Measurements from ENCODE around the gene CCDC81. TPM values are rescaled to one million over a fixed set of nuclear protein-coding genes. Genes with fewer than 3 reads are reported as not detected.

The CCDC81 gene
- total RNA-seq, 1 experiment from 2014 or later = 0.11 TPM

- Histone ChIP-seq H2AFZ (ENCODE audit: low read length) (no peak overlapping the region), H3K9me3 (ENCODE audit: low read length) (no peaks in the 10 kb centered on the region), H3K27me3 (ENCODE audit: low read length) (no peaks in the 10 kb centered on the region), H3K36me3 (ENCODE audit: low read depth, low read length) (no peaks in the 10 kb centered on the region), H3K4me1 (ENCODE audit: insufficient read depth, low read length) (no peaks in the 10 kb centered on the region), H3K4me2 (ENCODE audit: low read length) (no peak overlapping the region), H3K9me2 (replicated peaks; ENCODE audit: low read length) (no peaks in the 10 kb centered on the region), H4K20me1 (ENCODE audit: low read length) (no peaks in the 10 kb centered on the region), H3K27ac (ENCODE audit: low read length) (no peak overlapping the region), H3F3A (ENCODE audit: low read length, unreplicated experiment) (no peaks in the 10 kb centered on the region), H3K4me3 (ENCODE audit: low read length) (no peak overlapping the region), H3K79me2 (ENCODE audit: low read length) (no peaks in the 10 kb centered on the region), H3K9ac (ENCODE audit: low read length) (no peak overlapping the region)
- intact Hi-C loops (cut with micrococcal nuclease) = no loop called here
- DNase-seq = no peak
- no TSS peak for BruUV-seq (replicated peaks)
- ChIA-PET CTCF (no interaction called here), POLR2A (ENCODE audit: unreplicated experiment) (no interaction called here)
- TF ChIP-seq EZH2 (IDR thresholded peaks at IDR 0.05; ENCODE audit: low read length, unreplicated experiment) (no peak), EZH2phosphoT487 (IDR thresholded peaks at IDR 0.05; ENCODE audit: borderline replicate concordance, low read length) (no peak)
- ATAC-seq = no peak
These were observed 13.5 kb downstream of the CCDC81 start for GRCh38 chr11:86388198-86388597.

DNA sequence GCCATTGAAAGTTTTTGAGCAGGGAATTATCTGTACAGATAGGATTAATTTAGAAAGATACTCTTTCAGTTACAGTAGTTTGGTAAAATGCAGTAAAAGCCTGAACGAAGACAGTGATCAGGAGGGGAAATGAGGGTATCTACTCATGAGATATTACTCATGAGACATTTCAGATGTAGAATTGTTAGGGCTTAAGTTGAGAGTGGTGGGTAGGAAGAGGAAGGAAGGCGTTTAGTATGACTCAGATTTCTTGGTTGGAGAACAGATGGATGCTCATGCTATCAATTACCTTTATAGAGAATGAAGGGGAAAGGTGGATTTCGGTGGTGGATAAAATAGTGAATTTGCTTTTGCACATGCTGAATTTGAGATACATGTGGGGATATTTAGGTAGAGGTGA, 15.8 kb downstream of the CCDC81 start:
- no peak for DNase-seq

GRCh38 chr11:86395061-86395551, 20.4 kb downstream of the CCDC81 start:
- POLR2A ChIA-PET (ENCODE audit: unreplicated experiment) = no interaction called here
- CTCF ChIA-PET = no interaction called here
- H2AFZ ChIP-seq (ENCODE audit: low read length) = no peak overlapping the region
- no peaks in the 10 kb centered on the region for H3K36me3 ChIP-seq (ENCODE audit: low read depth, low read length)
- H4K20me1 ChIP-seq (ENCODE audit: low read length) = no peaks in the 10 kb centered on the region
- no peak overlapping the region for H3K9ac ChIP-seq (ENCODE audit: low read length)
- H3K4me3 ChIP-seq (ENCODE audit: low read length) = no peak overlapping the region
- no peak overlapping the region for H3K4me2 ChIP-seq (ENCODE audit: low read length)
- no peaks in the 10 kb centered on the region for H3K27me3 ChIP-seq (ENCODE audit: low read length)
- H3K27ac ChIP-seq (ENCODE audit: low read length) = no peak overlapping the region
- no peaks in the 10 kb centered on the region for H3K9me2 ChIP-seq (replicated peaks; ENCODE audit: low read length)
- no peaks in the 10 kb centered on the region for H3K4me1 ChIP-seq (ENCODE audit: insufficient read depth, low read length)
- no peak for DNase-seq
- intact Hi-C loops (cut with micrococcal nuclease) = no loop called here
- H3K9me3 ChIP-seq (ENCODE audit: low read length) = no peaks in the 10 kb centered on the region
- H3F3A ChIP-seq (ENCODE audit: low read length, unreplicated experiment) = no peaks in the 10 kb centered on the region
- TF ChIP-seq, protein P1, sequence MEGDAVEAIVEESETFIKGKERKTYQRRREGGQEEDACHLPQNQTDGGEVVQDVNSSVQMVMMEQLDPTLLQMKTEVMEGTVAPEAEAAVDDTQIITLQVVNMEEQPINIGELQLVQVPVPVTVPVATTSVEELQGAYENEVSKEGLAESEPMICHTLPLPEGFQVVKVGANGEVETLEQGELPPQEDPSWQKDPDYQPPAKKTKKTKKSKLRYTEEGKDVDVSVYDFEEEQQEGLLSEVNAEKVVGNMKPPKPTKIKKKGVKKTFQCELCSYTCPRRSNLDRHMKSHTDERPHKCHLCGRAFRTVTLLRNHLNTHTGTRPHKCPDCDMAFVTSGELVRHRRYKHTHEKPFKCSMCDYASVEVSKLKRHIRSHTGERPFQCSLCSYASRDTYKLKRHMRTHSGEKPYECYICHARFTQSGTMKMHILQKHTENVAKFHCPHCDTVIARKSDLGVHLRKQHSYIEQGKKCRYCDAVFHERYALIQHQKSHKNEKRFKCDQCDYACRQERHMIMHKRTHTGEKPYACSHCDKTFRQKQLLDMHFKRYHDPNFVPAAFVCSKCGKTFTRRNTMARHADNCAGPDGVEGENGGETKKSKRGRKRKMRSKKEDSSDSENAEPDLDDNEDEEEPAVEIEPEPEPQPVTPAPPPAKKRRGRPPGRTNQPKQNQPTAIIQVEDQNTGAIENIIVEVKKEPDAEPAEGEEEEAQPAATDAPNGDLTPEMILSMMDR (conservative IDR thresholded peaks at IDR 0.05; ENCODE audit: low read depth, low read length) = no peak
- no peak for TF ChIP-seq EZH2 (IDR thresholded peaks at IDR 0.05; ENCODE audit: low read length, unreplicated experiment)
- TF ChIP-seq EZH2phosphoT487 (IDR thresholded peaks at IDR 0.05; ENCODE audit: borderline replicate concordance, low read length) = no peak
- BruUV-seq (replicated peaks) = no TSS peak
- no peaks in the 10 kb centered on the region for H3K79me2 ChIP-seq (ENCODE audit: low read length)
- no peak for ATAC-seq

More for the DNA sequence above, 15.8 kb downstream of the CCDC81 start:
- H3K9me3 ChIP-seq (ENCODE audit: low read length) = no peaks in the 10 kb centered on the region
- intact Hi-C loops (cut with micrococcal nuclease) = no loop called here
- H3K4me3 ChIP-seq (ENCODE audit: low read length) = no peak overlapping the region
- H3K27me3 ChIP-seq (ENCODE audit: low read length) = no peaks in the 10 kb centered on the region
- no peaks in the 10 kb centered on the region for H3K4me1 ChIP-seq (ENCODE audit: insufficient read depth, low read length)
- ATAC-seq = no peak
- no peak overlapping the region for H3K4me2 ChIP-seq (ENCODE audit: low read length)
- no peaks in the 10 kb centered on the region for H3K9me2 ChIP-seq (replicated peaks; ENCODE audit: low read length)
- H4K20me1 ChIP-seq (ENCODE audit: low read length) = no peaks in the 10 kb centered on the region
- CTCF ChIA-PET = no interaction called here
- POLR2A ChIA-PET (ENCODE audit: unreplicated experiment) = no interaction called here
- no peak overlapping the region for H2AFZ ChIP-seq (ENCODE audit: low read length)
- H3K27ac ChIP-seq (ENCODE audit: low read length) = no peak overlapping the region
- no peaks in the 10 kb centered on the region for H3K79me2 ChIP-seq (ENCODE audit: low read length)
- no TSS peak for BruUV-seq (replicated peaks)
- H3K36me3 ChIP-seq (ENCODE audit: low read depth, low read length) = no peaks in the 10 kb centered on the region
- H3K9ac ChIP-seq (ENCODE audit: low read length) = no peak overlapping the region
- no peaks in the 10 kb centered on the region for H3F3A ChIP-seq (ENCODE audit: low read length, unreplicated experiment)
- TF ChIP-seq EZH2 (IDR thresholded peaks at IDR 0.05; ENCODE audit: low read length, unreplicated experiment) (no peak), EZH2phosphoT487 (IDR thresholded peaks at IDR 0.05; ENCODE audit: borderline replicate concordance, low read length) (no peak)
- TF ChIP-seq, protein P1 (conservative IDR thresholded peaks at IDR 0.05; ENCODE audit: low read depth, low read length) = no peak
